Loucy (cell line): ENCODE data around the gene CYP27B1.

ENCODE experiments used
- CTCF ChIP-seq: fragments of 200-600 bp; sonication (generic); conservative IDR thresholded peaks from 2 replicates; pipeline ENCODE4 v1.5.1; 2014; ENCODE audit warnings: mild to moderate bottlenecking, antibody characterized with exemption, low read length
- EZH2phosphoT487 ChIP-seq: fragments of 200-600 bp; IDR thresholded peaks from 2 replicates; pipeline ENCODE4 v1.6.1; 2018; ENCODE audit warnings: antibody characterized with exemption, mild to moderate bottlenecking, moderate library complexity, borderline replicate concordance

- TF ChIP-seq CTCF (no peak), EZH2phosphoT487 (no peak)
Measured at GRCh38 chr12:57762463-57762862, 4.4 kb downstream of the CYP27B1 start.
